Vagina (tissue), 2 donors: ENCODE data around the gene GRIN2C.

Experiments
- CTCF ChIP-seq, 3 experiments: fragments of 450-650 bp in 2 of 3; fragments of 200-600 bp in 1 of 3; sonication (generic) in 1 of 3; IDR thresholded peaks; one replicate each; pipeline ENCODE4 v1.5.1; 2017 to 2019; ENCODE audit warnings: antibody characterized with exemption in 3 of 3, mild to moderate bottlenecking in 2 of 3, moderate library complexity in 2 of 3
- POLR2A ChIP-seq, 2 donors: fragments of 450-650 bp; IDR thresholded peaks; one replicate each; pipeline ENCODE4 v1.6.1; 2017; ENCODE audit warnings: antibody characterized with exemption in 2 of 2, mild to moderate bottlenecking in 2 of 2, moderate library complexity in 2 of 2
- POLR2AphosphoS5 ChIP-seq, 2 donors: sonication (generic); formaldehyde crosslinking; IDR thresholded peaks; one replicate each; pipeline ENCODE4 v1.9.0; 2017; ENCODE audit warnings: antibody characterized with exemption in 2 of 2, mild to moderate bottlenecking in 2 of 2, low read depth in 1 of 2; ENCODE audit not compliant: insufficient read depth in 1 of 2

GRCh38 chr17:74821655-74822334, 37.9 kb downstream of the GRIN2C start:
- TF ChIP-seq POLR2A (IDR thresholded peaks at IDR 0.05) = no peak
- TF ChIP-seq CTCF (IDR thresholded peaks at IDR 0.05) = no peak
- TF ChIP-seq POLR2AphosphoS5 (IDR thresholded peaks at IDR 0.05; ENCODE audit: insufficient read depth in 1 of 2, low read depth in 1 of 2) = no peak
